ENCODE data around the gene C1QTNF2. TPM values are rescaled to one million over a fixed set of nuclear protein-coding genes. Genes with fewer than 3 reads are reported as not detected.

C1QTNF2 gene
- total RNA-seq (0.77 and 2.3 TPM in 2 replicates), polyA plus RNA-seq (2.3 and 4.5 TPM in 2 replicates), polyA minus RNA-seq (ENCODE audit: low replicate concordance) (2.8 and 5.6 TPM in 2 replicates)
- polyA plus RNA-seq (2012): 2.7 and 6.0 TPM in 2 replicates

GRCh38 chr5:160369990-160370712 is at the start of gene C1QTNF2:
C1QTNF2 (minus strand) TSS chr5:160370626; CDS start chr5:160355011, 15,615 bp downstream.
- Histone ChIP-seq H3K27ac (ENCODE audit: insufficient read depth, low read length) (peak within 1 kb of the TSS; percentile 65), H3K9ac (ENCODE audit: insufficient read depth, low read length) (peak within 1 kb of the TSS; percentile 60), H3K4me2 (ENCODE audit: extremely low read depth, insufficient read depth, low read length) (peak within 1 kb of the TSS; percentile 96), H3K27me3 (ENCODE audit: control insufficient read depth, insufficient read depth, low read length) (no peaks in the 10 kb centered on the region), H3K79me2 (ENCODE audit: control insufficient read depth, insufficient read depth, low read length) (no peaks in the 10 kb centered on the region), H3K9me3 (ENCODE audit: control insufficient read depth, insufficient read depth, low read depth, low read length) (no peaks in the 10 kb centered on the region), H3K4me1 (ENCODE audit: control insufficient read depth, extremely low read depth, insufficient read depth, low read length) (peaks cover 8% of the 10 kb centered on the region), H2AFZ (ENCODE audit: low read length) (peak within 1 kb of the TSS; percentile 96), H3K4me3 (replicated peaks in 1 of 4; ENCODE audit: control extremely low read depth in 1 of 4, insufficient read depth in 1 of 4, low read depth in 3 of 4, low read length in 4 of 4) (peak within 1 kb of the TSS; percentile 64 to 77 (median 71)), H4K20me1 (ENCODE audit: control insufficient read depth, extremely low read depth, insufficient read depth, low read length) (no peaks in the 10 kb centered on the region), H3K36me3 (ENCODE audit: control insufficient read depth, insufficient read depth, low read length) (no peaks in the 10 kb centered on the region)
- no peak for TF ChIP-seq CTCF (conservative IDR thresholded peaks at IDR 0.05 in 1 of 2, IDR thresholded peaks at IDR 0.05 in 1 of 2; ENCODE audit: low read depth in 1 of 2, low read length in 2 of 2)
- TF ChIP-seq EZH2 (IDR thresholded peaks at IDR 0.05; ENCODE audit: low read length, missing control alignments): no peak
- DNase-seq (ENCODE audit: low read depth in 2 of 2): peak; percentile 63 to 78

- DNase-seq (ENCODE audit: low read depth in 2 of 2): no peak
- Histone ChIP-seq H3K27ac (ENCODE audit: insufficient read depth, low read length) (no peak overlapping the region), H3K4me2 (ENCODE audit: extremely low read depth, insufficient read depth, low read length) (peak overlapping the region; percentile 89), H4K20me1 (ENCODE audit: control insufficient read depth, extremely low read depth, insufficient read depth, low read length) (no peaks in the 10 kb centered on the region), H3K4me1 (ENCODE audit: control insufficient read depth, extremely low read depth, insufficient read depth, low read length) (peaks cover 10% of the 10 kb centered on the region), H3K9ac (ENCODE audit: insufficient read depth, low read length) (no peak overlapping the region), H3K9me3 (ENCODE audit: control insufficient read depth, insufficient read depth, low read depth, low read length) (no peaks in the 10 kb centered on the region), H3K27me3 (ENCODE audit: control insufficient read depth, insufficient read depth, low read length) (no peaks in the 10 kb centered on the region), H2AFZ (ENCODE audit: low read length) (peak overlapping the region; percentile 60), H3K4me3 (replicated peaks in 1 of 4; ENCODE audit: control extremely low read depth in 1 of 4, insufficient read depth in 1 of 4, low read depth in 3 of 4, low read length in 4 of 4) (no peak overlapping the region), H3K79me2 (ENCODE audit: control insufficient read depth, insufficient read depth, low read length) (peaks cover 57% of the 10 kb centered on the region), H3K36me3 (ENCODE audit: control insufficient read depth, insufficient read depth, low read length) (no peaks in the 10 kb centered on the region)
- TF ChIP-seq CTCF (conservative IDR thresholded peaks at IDR 0.05 in 1 of 2, IDR thresholded peaks at IDR 0.05 in 1 of 2; ENCODE audit: low read depth in 1 of 2, low read length in 2 of 2) (no peak), EZH2 (IDR thresholded peaks at IDR 0.05; ENCODE audit: low read length, missing control alignments) (no peak)
Observed at GRCh38 chr5:160420331-160420610, 49.8 kb upstream of the C1QTNF2 start.

GRCh38 chr5:160419458-160420330 is 49.3 kb upstream of the C1QTNF2 start:
- TF ChIP-seq CTCF (conservative IDR thresholded peaks at IDR 0.05 in 1 of 2, IDR thresholded peaks at IDR 0.05 in 1 of 2; ENCODE audit: low read depth in 1 of 2, low read length in 2 of 2): no peak
- TF ChIP-seq EZH2 (IDR thresholded peaks at IDR 0.05; ENCODE audit: low read length, missing control alignments): no peak
- Histone ChIP-seq H3K9me3 (ENCODE audit: control insufficient read depth, insufficient read depth, low read depth, low read length) (no peaks in the 10 kb centered on the region), H3K27me3 (ENCODE audit: control insufficient read depth, insufficient read depth, low read length) (no peaks in the 10 kb centered on the region), H3K4me1 (ENCODE audit: control insufficient read depth, extremely low read depth, insufficient read depth, low read length) (peaks cover 10% of the 10 kb centered on the region), H3K9ac (ENCODE audit: insufficient read depth, low read length) (peak overlapping the region; percentile 90), H2AFZ (ENCODE audit: low read length) (peak overlapping the region; percentile 73), H3K36me3 (ENCODE audit: control insufficient read depth, insufficient read depth, low read length) (no peaks in the 10 kb centered on the region), H4K20me1 (ENCODE audit: control insufficient read depth, extremely low read depth, insufficient read depth, low read length) (no peaks in the 10 kb centered on the region), H3K79me2 (ENCODE audit: control insufficient read depth, insufficient read depth, low read length) (peaks cover 53% of the 10 kb centered on the region), H3K4me3 (replicated peaks in 1 of 4; ENCODE audit: control extremely low read depth in 1 of 4, insufficient read depth in 1 of 4, low read depth in 3 of 4, low read length in 4 of 4) (peak overlapping the region; percentile 93 to 99 (median 96)), H3K27ac (ENCODE audit: insufficient read depth, low read length) (peak overlapping the region; percentile 96), H3K4me2 (ENCODE audit: extremely low read depth, insufficient read depth, low read length) (peak overlapping the region; percentile 89)
- DNase-seq (ENCODE audit: low read depth in 2 of 2): no peak
